Renal cortex interstitium (tissue), 11 donors: Measurements from ENCODE around the gene SFXN5. TPM values are rescaled to one million over a fixed set of nuclear protein-coding genes. Genes with fewer than 3 reads are reported as not detected.

Experiments
- DNase-seq, 11 donors: peaks; one replicate each; pipeline ENCODE4 v3.0.0-alpha.2; 2013; ENCODE audit warnings: low read depth in 9 of 11, low spot score in 4 of 11; ENCODE audit errors: extremely low read depth in 1 of 11
- polyA plus RNA-seq, 3 donors: library from polyadenylated mRNA; unstranded; fragments of 120-200 nt; gene quantifications; one replicate each; pipeline ENCODE4 v1.2.1, GENCODE V29; 2013; ENCODE audit not compliant: insufficient read length in 3 of 3

The SFXN5 gene
- polyA plus RNA-seq, 3 donors = 23.4 to 27.6 (median 24.7) TPM

- DNase-seq = no peak
These were observed 146.9 kb downstream of the SFXN5 start for GRCh38 chr2:72924353-72925240.

GRCh38 chr2:72923833-72924352, 147.6 kb downstream of the SFXN5 start:
- DNase-seq = no peak

- DNase-seq = no peak
These were observed 149.7 kb downstream of the SFXN5 start for GRCh38 chr2:72921853-72922252.

DNA sequence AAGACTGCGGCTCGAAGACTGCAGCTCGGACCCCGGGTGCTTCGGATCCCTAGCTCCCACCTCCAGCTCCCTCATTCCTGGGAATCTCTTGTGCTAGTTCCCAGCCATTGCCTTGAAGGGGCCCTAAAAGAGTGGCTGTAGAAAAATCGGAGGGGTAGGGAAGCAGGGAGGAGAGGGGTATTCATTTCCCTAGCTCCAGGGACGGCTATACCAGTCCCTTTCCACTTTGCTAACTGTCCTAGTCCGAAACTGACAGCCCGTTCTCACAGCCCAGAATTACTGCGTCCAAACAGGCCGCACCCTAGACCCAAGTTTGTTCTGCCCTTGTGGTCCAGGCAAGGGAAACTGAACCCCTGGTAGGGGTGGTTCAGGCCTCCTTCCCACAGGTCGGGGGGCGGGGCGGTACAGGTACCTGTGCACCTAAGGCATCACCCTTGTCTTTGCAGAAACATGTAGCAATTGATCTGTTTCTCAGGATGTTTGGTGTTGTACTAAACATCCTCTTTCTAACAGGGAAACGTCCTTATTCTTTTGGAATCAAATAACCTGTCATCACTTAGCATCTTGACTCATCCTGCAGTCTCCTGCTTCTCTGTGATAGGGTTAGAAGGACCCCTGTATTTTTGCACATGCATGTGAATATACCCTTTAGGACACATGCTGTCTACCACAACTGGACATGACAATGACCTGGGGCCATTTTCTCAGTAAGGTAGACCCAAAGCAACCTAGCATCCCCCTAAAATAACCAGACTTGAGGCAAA, 150.2 kb downstream of the SFXN5 start:
- DNase-seq = no peak

DNA sequence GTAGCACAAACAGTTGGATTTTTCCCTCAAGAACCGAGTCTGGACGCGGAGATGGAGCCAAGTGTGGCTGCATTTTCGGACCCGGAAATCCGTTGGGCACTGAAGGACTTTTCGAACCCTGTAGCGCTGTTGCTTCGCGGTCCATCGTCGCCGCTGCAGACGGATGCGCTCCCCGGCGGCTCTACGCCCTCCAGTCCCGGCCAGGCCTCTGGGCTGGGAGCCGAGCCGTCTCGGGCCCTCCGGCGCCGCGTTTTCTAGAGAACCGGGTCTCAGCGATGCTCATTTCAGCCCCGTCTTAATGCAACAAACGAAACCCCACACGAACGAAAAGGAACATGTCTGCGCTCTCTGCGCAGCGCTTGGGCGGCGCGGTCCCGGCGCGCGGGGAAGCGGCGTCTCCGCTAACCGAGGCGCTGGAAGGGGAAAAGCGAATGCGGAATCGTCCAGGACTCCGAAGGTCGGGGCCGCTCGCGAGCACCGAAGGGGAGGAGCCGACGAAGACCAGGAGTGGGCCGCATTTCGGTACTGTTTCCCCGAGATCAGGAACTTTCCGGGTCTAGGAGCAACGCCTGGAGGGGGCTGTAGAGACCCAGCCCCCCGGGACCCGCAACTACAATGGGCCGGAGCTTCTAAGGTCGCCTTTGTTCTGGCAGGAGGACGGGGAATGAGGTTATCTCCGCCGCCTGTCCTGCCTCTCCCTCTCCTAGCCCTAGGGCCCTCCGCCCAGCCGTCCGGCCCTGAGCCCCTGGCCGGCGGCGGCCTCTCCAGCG, 151.0 kb downstream of the SFXN5 start:
- DNase-seq = no peak

DNA sequence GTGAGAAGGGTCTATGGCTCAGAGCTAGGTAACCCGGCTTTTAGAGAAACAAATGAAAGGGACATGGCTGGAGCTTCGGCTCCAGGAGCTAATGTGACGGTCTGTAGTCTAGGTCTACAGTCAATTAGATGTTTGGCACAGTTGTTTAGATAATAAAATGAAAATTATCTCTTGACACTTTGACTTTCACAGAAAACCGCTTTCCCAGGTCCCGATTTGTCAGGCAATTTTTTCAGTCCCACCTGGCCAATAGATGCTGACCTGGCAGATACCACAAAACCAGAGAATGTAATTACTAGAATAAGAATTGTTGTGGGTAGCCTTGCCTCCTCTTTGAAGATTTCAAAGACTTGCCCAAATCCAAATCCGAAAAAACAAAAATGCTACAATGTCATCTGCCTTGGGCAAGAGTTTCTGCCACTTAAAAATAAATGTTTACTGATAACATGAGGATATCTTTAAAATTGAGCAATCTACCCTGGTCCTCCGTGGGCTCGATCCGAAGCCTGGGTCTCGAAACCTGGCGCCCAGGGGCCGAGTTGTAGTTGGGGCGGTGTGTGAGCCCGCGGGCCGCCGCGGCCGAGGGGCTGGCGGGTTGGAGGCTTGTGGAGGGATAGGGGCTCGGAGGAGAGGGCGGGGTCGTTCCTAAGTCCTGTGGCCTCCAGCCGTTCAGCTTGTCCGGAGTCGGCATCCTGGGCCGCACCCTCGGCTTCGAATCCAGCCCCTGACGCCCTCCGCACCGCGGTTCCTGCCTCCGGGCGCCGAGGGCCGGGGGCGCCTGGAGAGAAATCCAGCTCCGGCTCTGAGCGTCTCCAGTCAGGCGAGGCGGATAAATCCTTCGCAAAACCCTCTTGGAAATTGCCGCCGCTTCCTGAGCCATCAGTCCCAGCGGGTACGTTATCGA, 151.8 kb downstream of the SFXN5 start:
- DNase-seq = no peak

- DNase-seq = no peak
These were observed 153.5 kb downstream of the SFXN5 start for GRCh38 chr2:72917877-72918553.

DNA sequence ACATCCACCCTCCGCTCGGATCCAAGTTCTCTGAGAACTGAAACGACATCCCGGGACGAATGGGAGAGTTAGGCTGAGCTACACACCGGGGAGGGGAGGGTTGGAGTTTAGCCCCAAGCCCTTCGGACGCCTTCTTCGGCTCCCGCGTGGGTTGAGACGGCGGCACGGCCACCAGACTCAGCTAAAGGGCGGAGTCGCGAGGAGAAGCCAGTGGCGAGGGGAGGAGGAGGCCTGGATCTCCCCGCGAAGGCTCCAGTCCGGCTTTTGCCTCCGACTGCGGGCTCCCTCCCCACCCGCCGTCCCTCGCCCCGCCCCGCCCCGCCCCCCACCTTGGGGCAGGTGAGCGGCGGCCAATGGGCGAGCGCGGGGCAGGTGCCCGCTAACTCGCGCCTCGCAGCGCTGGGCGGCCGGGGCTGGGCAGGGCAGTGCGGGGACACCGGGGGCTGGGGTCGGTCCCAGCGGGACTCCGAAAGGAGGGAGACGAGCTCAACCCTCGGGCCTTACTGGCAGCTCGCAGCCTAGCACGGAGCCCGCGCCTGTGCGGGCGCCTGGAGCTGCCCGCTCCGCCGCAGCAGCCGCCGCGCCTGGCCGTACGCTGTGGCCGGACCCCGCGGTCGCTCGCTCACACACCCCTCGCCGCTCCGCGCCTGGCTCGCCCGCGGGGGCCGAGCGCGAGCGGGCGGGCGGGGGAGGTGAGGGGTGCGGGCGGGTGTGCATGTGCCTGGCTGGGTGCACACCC, 154.2 kb downstream of the SFXN5 start, which contains the start of gene EMX1:
Gene EMX1 (plus strand): TSS at position 382 of the 739 bp plus-strand sequence. CDS start 334 bp downstream, at position 716.
- DNase-seq = no peak

DNA sequence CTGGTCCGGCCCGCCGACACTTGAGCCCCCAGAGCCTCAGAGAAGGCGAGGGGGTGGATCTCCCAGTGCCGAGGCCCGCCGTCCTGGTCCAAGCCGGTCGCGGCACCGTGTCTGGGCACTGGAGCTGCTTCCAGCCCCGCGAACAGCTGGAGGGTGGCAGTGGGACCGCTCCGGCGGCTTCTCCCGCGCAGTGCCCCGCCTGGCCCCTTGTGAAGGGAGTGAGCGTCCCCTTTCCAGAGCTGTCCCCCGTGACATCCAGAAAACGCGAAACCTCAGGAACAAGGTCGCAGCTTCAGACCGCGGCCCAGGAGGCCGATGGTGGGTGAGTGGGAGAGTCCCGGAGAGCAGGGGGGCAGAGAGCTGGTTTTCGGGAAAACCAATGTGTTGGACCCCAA, 154.8 kb downstream of the SFXN5 start:
- no peak for DNase-seq

DNA sequence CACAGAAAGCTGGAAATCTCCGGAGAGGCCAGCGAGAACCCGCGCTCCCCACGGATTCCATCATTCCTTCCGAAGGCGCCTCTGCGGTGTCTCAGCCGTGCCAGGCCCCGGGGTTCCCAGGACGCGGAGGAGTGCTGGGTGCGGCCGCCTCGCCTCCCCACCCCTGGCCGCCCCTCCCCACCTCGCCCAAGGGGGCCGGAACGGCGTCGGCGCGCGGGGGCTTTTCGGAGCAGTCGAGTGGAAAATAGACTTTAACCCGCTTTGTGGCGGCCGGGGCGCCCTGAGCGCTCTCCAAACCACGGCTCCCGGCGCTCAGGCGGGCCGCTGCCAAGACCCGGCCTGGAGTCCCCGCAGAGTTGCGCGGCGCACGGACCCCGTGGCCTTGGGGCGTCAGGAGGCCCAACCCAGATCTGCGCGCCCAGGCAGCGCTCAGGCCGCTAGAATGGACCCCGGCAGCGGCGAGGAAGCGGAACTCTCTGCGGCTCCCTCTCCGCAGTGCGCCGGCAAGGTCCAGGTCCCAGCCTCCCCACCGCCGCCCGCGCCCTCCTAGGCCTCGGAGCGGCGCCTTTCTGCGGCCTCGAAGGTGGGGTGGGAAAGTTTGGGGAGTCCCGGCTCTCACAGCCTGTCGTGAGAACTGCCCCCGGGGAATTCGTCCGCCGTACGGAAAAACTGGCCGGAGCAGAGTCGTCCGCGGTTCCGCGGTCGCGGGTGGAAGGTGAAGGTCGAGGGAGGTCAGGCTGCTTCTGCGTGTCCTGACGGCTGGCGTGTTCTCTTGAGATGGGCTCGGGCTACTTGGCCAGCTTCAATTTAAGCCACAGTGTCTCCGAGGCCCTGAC, 155.4 kb downstream of the SFXN5 start:
- no peak for DNase-seq

DNA sequence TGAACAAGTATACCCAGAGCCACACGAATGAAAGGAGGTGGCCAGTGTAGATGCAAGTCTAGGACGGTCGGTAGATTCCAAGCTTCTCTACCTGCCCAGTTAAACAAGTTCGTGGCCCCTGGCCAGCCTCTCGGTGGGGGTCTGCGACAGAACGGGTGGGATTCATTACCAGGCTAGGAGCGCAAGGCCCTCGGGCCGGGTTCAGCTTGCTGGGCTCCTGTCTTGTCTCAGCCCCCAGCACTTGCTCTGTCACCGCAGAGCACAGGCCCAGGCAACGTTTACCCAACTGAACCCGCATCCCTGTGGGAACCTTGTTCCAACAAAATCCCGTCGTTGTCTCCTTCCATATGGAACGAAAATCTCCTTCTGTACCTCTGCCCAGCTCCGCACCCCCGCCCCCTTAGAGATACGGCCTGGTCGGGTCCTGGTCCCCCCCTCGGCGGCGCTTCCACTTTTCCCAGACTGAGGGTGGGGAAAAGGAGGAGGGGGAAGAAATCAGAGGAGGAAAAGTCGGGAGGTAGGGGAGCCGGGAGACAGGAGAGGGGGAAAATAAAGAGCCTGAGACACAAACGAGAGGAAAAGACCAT, 156.1 kb downstream of the SFXN5 start:
- no peak for DNase-seq

GRCh38 chr2:72914589-72915319, 156.8 kb downstream of the SFXN5 start:
- DNase-seq = no peak

- DNase-seq = no peak
These were observed 157.3 kb downstream of the SFXN5 start for GRCh38 chr2:72914206-72914559.

GRCh38 chr2:72913486-72914205, 157.9 kb downstream of the SFXN5 start:
- no peak for DNase-seq

DNA sequence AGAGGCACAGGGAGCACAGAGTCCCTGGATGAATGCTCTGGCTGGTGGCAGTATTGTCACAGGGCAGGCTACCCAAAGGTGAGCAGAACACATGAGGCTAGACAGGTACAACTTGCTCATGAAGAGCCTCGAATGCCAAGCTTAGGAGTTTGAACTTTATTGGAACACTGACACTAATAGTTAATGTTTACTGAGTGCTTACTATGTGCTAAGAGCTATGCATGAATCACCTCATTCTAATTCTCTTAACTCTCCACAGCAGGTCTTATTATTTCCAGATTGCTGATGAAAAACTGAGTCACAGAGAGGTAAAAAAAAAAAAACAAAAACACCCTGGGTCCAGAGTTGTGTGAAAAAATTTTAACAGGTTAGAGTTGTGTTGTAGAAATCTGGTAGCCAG, 160.3 kb downstream of the SFXN5 start:
- DNase-seq = no peak
